A549 (cell line): ENCODE data around the gene GGA2.

Experiments
- JUNB ChIP-seq: fragments of >200 bp; sonication (Bioruptor Twin); formaldehyde crosslinking; IDR thresholded peaks from 2 replicates; pipeline ENCODE4 v1.6.1; 2016
- MAZ ChIP-seq: fragments of 150-350 bp; IDR thresholded peaks from 2 replicates; pipeline ENCODE4 v1.6.1; 2014; ENCODE audit warnings: antibody characterized with exemption, low read depth, low read length, borderline replicate concordance
- RFX5 ChIP-seq: fragments of 450-650 bp; IDR thresholded peaks from 2 replicates; pipeline ENCODE4 v1.7.1; 2014; ENCODE audit warnings: antibody characterized with exemption, mild to moderate bottlenecking, moderate library complexity
- USF2 ChIP-seq: fragments of 450-650 bp; IDR thresholded peaks from 2 replicates; pipeline ENCODE4 v1.6.1; 2014; ENCODE audit warnings: antibody characterized with exemption
- TF ChIP-seq, protein P1 (sequence below): fragments of >200 bp; sonication (Bioruptor Twin); formaldehyde crosslinking; IDR thresholded peaks from 3 replicates; pipeline ENCODE4 v1.5.1; 2016

DNA sequence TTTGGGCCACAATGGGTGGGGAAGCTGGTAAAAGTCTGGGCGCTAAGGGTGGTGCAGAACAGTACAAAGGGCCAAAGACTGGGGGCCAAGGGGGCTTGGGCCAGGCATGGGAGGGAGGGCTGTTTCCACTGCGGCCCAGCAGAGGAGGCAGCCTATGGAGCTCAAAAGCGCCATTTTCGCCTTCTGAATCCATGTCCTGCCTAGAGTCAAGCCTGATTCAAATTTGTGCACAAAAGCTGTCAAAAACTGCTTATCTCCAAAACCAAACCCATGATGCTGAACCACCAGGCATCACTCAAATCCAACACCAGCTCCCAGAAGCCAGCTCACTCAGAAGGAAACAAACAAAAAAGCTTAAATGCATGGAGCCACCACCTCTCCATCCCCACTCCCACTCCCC is 73.3 kb downstream of the GGA2 start:
- TF ChIP-seq JUNB, result no peak
- TF ChIP-seq MAZ, result no peak
- no peak for TF ChIP-seq RFX5
- TF ChIP-seq, protein P1, sequence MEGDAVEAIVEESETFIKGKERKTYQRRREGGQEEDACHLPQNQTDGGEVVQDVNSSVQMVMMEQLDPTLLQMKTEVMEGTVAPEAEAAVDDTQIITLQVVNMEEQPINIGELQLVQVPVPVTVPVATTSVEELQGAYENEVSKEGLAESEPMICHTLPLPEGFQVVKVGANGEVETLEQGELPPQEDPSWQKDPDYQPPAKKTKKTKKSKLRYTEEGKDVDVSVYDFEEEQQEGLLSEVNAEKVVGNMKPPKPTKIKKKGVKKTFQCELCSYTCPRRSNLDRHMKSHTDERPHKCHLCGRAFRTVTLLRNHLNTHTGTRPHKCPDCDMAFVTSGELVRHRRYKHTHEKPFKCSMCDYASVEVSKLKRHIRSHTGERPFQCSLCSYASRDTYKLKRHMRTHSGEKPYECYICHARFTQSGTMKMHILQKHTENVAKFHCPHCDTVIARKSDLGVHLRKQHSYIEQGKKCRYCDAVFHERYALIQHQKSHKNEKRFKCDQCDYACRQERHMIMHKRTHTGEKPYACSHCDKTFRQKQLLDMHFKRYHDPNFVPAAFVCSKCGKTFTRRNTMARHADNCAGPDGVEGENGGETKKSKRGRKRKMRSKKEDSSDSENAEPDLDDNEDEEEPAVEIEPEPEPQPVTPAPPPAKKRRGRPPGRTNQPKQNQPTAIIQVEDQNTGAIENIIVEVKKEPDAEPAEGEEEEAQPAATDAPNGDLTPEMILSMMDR, result no peak
- no peak for TF ChIP-seq USF2
